ENCODE data around the gene TTLL7. TPM values are rescaled to one million over a fixed set of nuclear protein-coding genes. Genes with fewer than 3 reads are reported as not detected.

Gene TTLL7
- total RNA-seq, 4 donors from 2014 or later: 3.0 to 15.1 (median 4.4) TPM

GRCh38 chr1:83932693-83933092 is 66.2 kb downstream of the TTLL7 start:
- intact Hi-C loops (cut with DNase I): loop anchor here (5.0 kb wide), 1 partner anchor 190 kb away; no protein-coding TSS in a partner anchor
- H3K4me1 ChIP-seq: peaks cover 0 to 6% (median 0%) of the 10 kb centered on the region in 3 donors
- DNase-seq: no peak
- no peak overlapping the region for H3K27ac ChIP-seq
- TF ChIP-seq POLR2A (IDR thresholded peaks at IDR 0.05) (no peak), CTCF (IDR thresholded peaks at IDR 0.05) (no peak)
- no peaks in the 10 kb centered on the region for H3K9me3 ChIP-seq
- WGBS, 2 donors: 82 to 85% methylated on average over 4 of the region's 4 CpGs
- H3K4me3 ChIP-seq: no peak overlapping the region
- H3K27me3 ChIP-seq: no peaks in the 10 kb centered on the region
- H3K36me3 ChIP-seq: no peaks in the 10 kb centered on the region

- WGBS, 2 donors: 83% methylated on average over 4 of the region's 4 CpGs
- TF ChIP-seq POLR2A (IDR thresholded peaks at IDR 0.05): no peak
- TF ChIP-seq CTCF (IDR thresholded peaks at IDR 0.05): no peak
- H3K27ac ChIP-seq: no peak overlapping the region
- H3K27me3 ChIP-seq: no peaks in the 10 kb centered on the region
- H3K9me3 ChIP-seq: no peaks in the 10 kb centered on the region
- H3K4me1 ChIP-seq: peaks cover 0 to 10% (median 0%) of the 10 kb centered on the region in 3 donors
- intact Hi-C loops (cut with DNase I): loop anchor here (5.0 kb wide), 1 partner anchor 190 kb away; no protein-coding TSS in a partner anchor
- no peaks in the 10 kb centered on the region for H3K36me3 ChIP-seq
- no peak for DNase-seq
- H3K4me3 ChIP-seq: no peak overlapping the region
Measured at GRCh38 chr1:83932281-83932680, 66.7 kb downstream of the TTLL7 start.

GRCh38 chr1:83931658-83932253 is 67.2 kb downstream of the TTLL7 start:
- Histone ChIP-seq H3K9me3 (no peaks in the 10 kb centered on the region), H3K36me3 (no peaks in the 10 kb centered on the region), H3K27ac (no peak overlapping the region), H3K4me1 (peaks cover 0 to 15% (median 0%) of the 10 kb centered on the region in 3 donors), H3K4me3 (no peak overlapping the region), H3K27me3 (no peaks in the 10 kb centered on the region)
- no peak for DNase-seq
- TF ChIP-seq POLR2A (IDR thresholded peaks at IDR 0.05) (no peak), CTCF (IDR thresholded peaks at IDR 0.05) (peak; percentile 41 to 79 (median 66))
- 5 to 7% methylated on average over 2 of the region's 2 CpGs for WGBS, 2 donors
- intact Hi-C loops (cut with DNase I): loop anchor here (5.0 kb wide), 1 partner anchor 191 kb away; no protein-coding TSS in a partner anchor

- no peak overlapping the region for H3K4me3 ChIP-seq
- no peaks in the 10 kb centered on the region for H3K27me3 ChIP-seq
- peaks cover 0 to 15% (median 0%) of the 10 kb centered on the region in 3 donors for H3K4me1 ChIP-seq
- no peak overlapping the region for H3K27ac ChIP-seq
- H3K36me3 ChIP-seq: no peaks in the 10 kb centered on the region
- H3K9me3 ChIP-seq: no peaks in the 10 kb centered on the region
- WGBS, 2 donors: 72 to 81% methylated on average over 1 of the region's 1 CpG
- intact Hi-C loops (cut with DNase I): loop anchor here (10.0 kb wide), 1 partner anchor 486 kb away; no protein-coding TSS in a partner anchor
- no peak for DNase-seq
- TF ChIP-seq CTCF (IDR thresholded peaks at IDR 0.05): no peak
- TF ChIP-seq POLR2A (IDR thresholded peaks at IDR 0.05): no peak
Measured at GRCh38 chr1:83929184-83929583, 69.7 kb downstream of the TTLL7 start.

GRCh38 chr1:83928396-83928795 is 70.5 kb downstream of the TTLL7 start:
- H3K27me3 ChIP-seq: no peaks in the 10 kb centered on the region
- peaks cover 0 to 15% (median 0%) of the 10 kb centered on the region in 3 donors for H3K4me1 ChIP-seq
- H3K9me3 ChIP-seq: no peaks in the 10 kb centered on the region
- DNase-seq: no peak
- intact Hi-C loops (cut with DNase I): loop anchor here (10.0 kb wide), 1 partner anchor 486 kb away; no protein-coding TSS in a partner anchor
- TF ChIP-seq POLR2A (IDR thresholded peaks at IDR 0.05) (no peak), CTCF (IDR thresholded peaks at IDR 0.05) (no peak)
- H3K27ac ChIP-seq: no peak overlapping the region
- no peak overlapping the region for H3K4me3 ChIP-seq
- H3K36me3 ChIP-seq: no peaks in the 10 kb centered on the region

Measured in esophagus squamous epithelium (tissue), 5 donors.